NCI-H748 (cell line): ENCODE results near the gene UMAD1.
"Not testable (repeated sequence)": the region's sequence is repeated elsewhere in the genome, so short reads cannot be mapped to it uniquely, and the experiment has no call there.

ENCODE experiments used
- DNase-seq: peaks from one replicate; lab custom pipeline; 2025; ENCODE audit not compliant: unreplicated experiment; lab: John Stamatoyannopoulos, UW

The UMAD1 gene

GRCh38 chr7:7652798-7653540 is 12.4 kb downstream of the UMAD1 start:
- no peak for DNase-seq

GRCh38 chr7:7653593-7654187 is 13.1 kb downstream of the UMAD1 start:
- peak; percentile 14 for DNase-seq

GRCh38 chr7:7654964-7655715 is 14.6 kb downstream of the UMAD1 start:
- DNase-seq, result no peak

GRCh38 chr7:7656459-7656858 is 15.9 kb downstream of the UMAD1 start:
- not testable (repeated sequence) for DNase-seq

GRCh38 chr7:7662527-7662926 is 22.0 kb downstream of the UMAD1 start:
- peak; percentile 67 for DNase-seq

GRCh38 chr7:7664291-7664690 is 23.7 kb downstream of the UMAD1 start:
- no peak for DNase-seq

- peak; percentile 27 for DNase-seq
These were observed 24.5 kb downstream of the UMAD1 start for GRCh38 chr7:7665031-7665430.

- no peak for DNase-seq
These were observed 26.6 kb downstream of the UMAD1 start for GRCh38 chr7:7667187-7667586.

- no peak for DNase-seq
These were observed 28.2 kb downstream of the UMAD1 start for GRCh38 chr7:7668706-7669105.

- DNase-seq, result no peak
These were observed 29.9 kb downstream of the UMAD1 start for GRCh38 chr7:7670490-7670889.

GRCh38 chr7:7671361-7671760 is 30.8 kb downstream of the UMAD1 start:
- DNase-seq, result no peak

GRCh38 chr7:7672545-7673239 is 32.1 kb downstream of the UMAD1 start:
- DNase-seq, result no peak

GRCh38 chr7:7673240-7673550 is 32.6 kb downstream of the UMAD1 start:
- no peak for DNase-seq

GRCh38 chr7:7675686-7676085 is 35.1 kb downstream of the UMAD1 start:
- DNase-seq, result no peak

- peak; percentile 74 for DNase-seq
These were observed 39.1 kb downstream of the UMAD1 start for GRCh38 chr7:7679640-7680039.

GRCh38 chr7:7681191-7681935 is 40.8 kb downstream of the UMAD1 start:
- DNase-seq, result peak; percentile 82

GRCh38 chr7:7681936-7682329 is 41.4 kb downstream of the UMAD1 start:
- no peak for DNase-seq

- no peak for DNase-seq
These were observed 42.3 kb downstream of the UMAD1 start for GRCh38 chr7:7682861-7683260.

- DNase-seq, result no peak
These were observed 46.4 kb downstream of the UMAD1 start for GRCh38 chr7:7686811-7687508.

GRCh38 chr7:7687800-7688199 is 47.2 kb downstream of the UMAD1 start:
- DNase-seq, result no peak
